Ectodermal cell (in vitro differentiated cells): Measurements from ENCODE around the gene COL4A6.
A peak's percentile ranks its signal among the peaks of the same experiment; 100 is the strongest.
"Not testable (repeated sequence)": the region's sequence is repeated elsewhere in the genome, so short reads cannot be mapped to it uniquely, and the experiment has no call there.

Source experiments
- H3K27ac ChIP-seq: 2 replicates; pipeline ENCODE4 v1.7.0; 2013; ENCODE audit warnings: mild to moderate bottlenecking, low read depth, low read length; ENCODE audit not compliant: insufficient read depth, poor library complexity, severe bottlenecking
- H3K27me3 ChIP-seq: 2 replicates; pipeline ENCODE4 v1.7.0; 2013; ENCODE audit warnings: mild to moderate bottlenecking, low read length; ENCODE audit not compliant: insufficient read depth, control insufficient read depth, poor library complexity, severe bottlenecking
- H3K36me3 ChIP-seq: one replicate; pipeline ENCODE4 v1.7.0; 2013; ENCODE audit warnings: low read length; ENCODE audit not compliant: control insufficient read depth, insufficient read depth
- H3K4me1 ChIP-seq: one replicate; pipeline ENCODE4 v1.7.0; 2013; ENCODE audit warnings: low read length; ENCODE audit not compliant: control insufficient read depth, insufficient read depth
- H3K4me3 ChIP-seq: 2 replicates; pipeline ENCODE4 v1.7.0; 2013; ENCODE audit warnings: low read depth, low read length, control low read depth; ENCODE audit not compliant: insufficient read depth
- H3K9me3 ChIP-seq: 2 replicates; pipeline ENCODE4 v1.7.0; 2013; ENCODE audit warnings: mild to moderate bottlenecking, low read length, moderate library complexity; ENCODE audit not compliant: control insufficient read depth
- WGBS, 2 experiments: methylation state at CpG; one replicate each; pipeline ENCODE4 v1.1.7; 2013; ENCODE audit warnings: missing lambda C conversion rate in 2 of 2; 5-methylcytosine and 5-hydroxymethylcytosine counted together

COL4A6 gene

DNA sequence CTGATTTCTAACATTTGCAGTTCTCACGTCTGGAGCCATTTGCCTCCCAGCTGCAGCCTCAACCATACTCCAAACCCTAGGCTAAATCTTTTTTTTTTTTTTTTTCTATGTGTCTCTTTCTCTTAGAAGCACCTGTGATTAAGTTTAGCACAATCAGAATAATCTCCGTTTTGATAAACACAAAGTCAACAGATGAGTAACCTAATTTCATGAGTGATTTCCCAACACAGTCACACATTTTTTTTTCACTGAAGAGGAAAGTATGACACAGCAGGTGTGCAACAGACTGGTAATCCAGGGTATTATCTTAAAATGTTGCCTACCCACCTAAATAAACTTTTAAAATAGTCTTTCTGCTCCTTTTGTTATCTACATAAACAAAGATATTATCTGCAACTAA, 62.6 kb downstream of the COL4A6 start:
- not testable (repeated sequence) for H3K36me3 ChIP-seq, H3K9me3 ChIP-seq, H3K4me3 ChIP-seq, H3K27ac ChIP-seq, H3K27me3 ChIP-seq
- peaks cover 13% of the 10 kb centered on the region for H3K4me1 ChIP-seq
- WGBS, 2 experiments = 74 to 100% methylated on average over 1 to 2 of the region's 2 CpGs

DNA sequence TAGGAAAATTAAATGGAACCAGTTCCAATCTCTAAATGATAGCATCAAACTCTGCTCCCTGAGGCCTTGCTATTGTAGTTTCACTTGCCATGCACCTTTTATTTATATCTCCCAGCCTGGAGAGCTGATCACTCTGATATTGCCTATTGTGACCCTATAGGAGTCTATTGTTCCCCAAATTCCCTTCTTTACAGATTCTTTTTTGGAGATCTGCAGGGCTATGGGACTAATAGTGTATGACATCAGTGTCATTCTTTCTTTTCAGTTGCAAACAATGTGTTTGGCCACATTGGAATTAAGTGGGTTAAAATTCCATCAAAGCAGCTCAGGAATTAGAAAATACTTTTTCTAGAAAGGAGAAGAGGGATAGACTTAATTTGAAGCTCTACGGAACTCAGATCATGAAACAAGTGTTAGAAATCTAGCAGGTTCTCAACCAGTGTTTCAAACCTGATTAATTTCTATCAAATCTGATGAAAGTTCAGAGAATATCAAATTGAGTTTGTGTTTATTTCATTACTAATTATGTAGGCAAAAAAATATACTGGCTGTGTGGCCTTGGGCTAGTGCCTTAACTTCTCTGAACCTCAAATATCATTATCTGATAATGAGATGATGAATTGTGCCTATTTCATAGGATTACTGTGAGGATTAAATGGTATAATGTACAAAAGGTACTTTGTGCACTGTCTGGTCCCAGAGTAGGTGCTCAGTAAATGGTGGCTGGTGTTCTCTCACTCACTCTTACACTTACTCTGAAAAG, 71.4 kb downstream of the COL4A6 start:
- H3K27ac ChIP-seq = no peak overlapping the region
- 100% methylated on average over 1 of the region's 1 CpG; no CpG with 5 or more reads in 1 of the 2 experiments for WGBS, 2 experiments

DNA sequence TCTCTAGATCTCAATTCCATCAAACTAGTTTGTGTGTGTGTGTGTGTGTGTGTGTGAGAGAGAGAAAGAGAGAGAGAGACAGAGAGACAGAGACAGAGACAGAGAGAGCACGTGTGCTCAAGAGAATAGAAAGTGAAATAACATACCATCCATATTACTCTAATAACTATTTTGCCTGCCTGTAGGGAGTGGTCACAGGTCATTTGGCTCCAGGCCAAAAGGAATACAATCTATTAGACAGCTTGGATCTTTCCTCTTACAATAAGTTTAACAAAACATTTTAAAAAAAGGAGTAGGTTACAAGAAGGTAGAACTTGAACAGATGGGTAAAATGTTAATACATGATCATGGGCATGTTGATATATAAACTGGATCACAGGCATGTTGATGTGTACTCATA, 76.2 kb downstream of the COL4A6 start:
- Histone ChIP-seq H3K27ac (no peak overlapping the region), H3K4me3 (no peak overlapping the region), H3K4me1 (peaks cover 3% of the 10 kb centered on the region), H3K36me3 (no peaks in the 10 kb centered on the region), H3K9me3 (no peaks in the 10 kb centered on the region), H3K27me3 (no peaks in the 10 kb centered on the region)
- 100% methylated on average over 1 of the region's 1 CpG; no CpG with 5 or more reads in 1 of the 2 experiments for WGBS, 2 experiments

More for the DNA sequence above, 71.4 kb downstream of the COL4A6 start:
- Histone ChIP-seq H3K36me3 (no peaks in the 10 kb centered on the region), H3K4me3 (no peak overlapping the region), H3K27me3 (no peaks in the 10 kb centered on the region), H3K4me1 (peaks cover 4% of the 10 kb centered on the region), H3K9me3 (no peaks in the 10 kb centered on the region)

DNA sequence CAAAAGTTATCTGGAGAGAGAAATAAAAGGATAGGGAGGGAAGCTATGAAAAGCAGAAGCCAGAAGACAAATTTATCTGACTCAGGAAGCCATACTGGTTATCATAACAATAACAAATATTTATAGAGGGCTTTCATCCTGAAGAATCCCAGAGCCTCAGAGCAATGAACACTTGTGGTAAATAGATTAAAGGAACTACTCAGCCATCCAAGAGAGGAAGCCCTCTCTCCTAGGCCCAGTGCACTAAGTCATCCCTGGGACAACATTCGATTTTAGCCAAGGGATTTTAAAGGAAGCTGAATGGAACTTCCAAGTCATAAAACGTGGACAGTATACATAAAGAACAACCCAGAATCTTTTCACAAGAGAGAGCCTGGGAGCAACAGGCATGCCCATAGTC, 76.9 kb downstream of the COL4A6 start:
- H3K27me3 ChIP-seq = no peaks in the 10 kb centered on the region
- H3K27ac ChIP-seq = no peak overlapping the region
- no peaks in the 10 kb centered on the region for H3K9me3 ChIP-seq
- H3K36me3 ChIP-seq = no peaks in the 10 kb centered on the region
- 100% methylated on average over 1 to 2 of the region's 2 CpGs for WGBS, 2 experiments
- no peaks in the 10 kb centered on the region for H3K4me1 ChIP-seq
- no peak overlapping the region for H3K4me3 ChIP-seq

DNA sequence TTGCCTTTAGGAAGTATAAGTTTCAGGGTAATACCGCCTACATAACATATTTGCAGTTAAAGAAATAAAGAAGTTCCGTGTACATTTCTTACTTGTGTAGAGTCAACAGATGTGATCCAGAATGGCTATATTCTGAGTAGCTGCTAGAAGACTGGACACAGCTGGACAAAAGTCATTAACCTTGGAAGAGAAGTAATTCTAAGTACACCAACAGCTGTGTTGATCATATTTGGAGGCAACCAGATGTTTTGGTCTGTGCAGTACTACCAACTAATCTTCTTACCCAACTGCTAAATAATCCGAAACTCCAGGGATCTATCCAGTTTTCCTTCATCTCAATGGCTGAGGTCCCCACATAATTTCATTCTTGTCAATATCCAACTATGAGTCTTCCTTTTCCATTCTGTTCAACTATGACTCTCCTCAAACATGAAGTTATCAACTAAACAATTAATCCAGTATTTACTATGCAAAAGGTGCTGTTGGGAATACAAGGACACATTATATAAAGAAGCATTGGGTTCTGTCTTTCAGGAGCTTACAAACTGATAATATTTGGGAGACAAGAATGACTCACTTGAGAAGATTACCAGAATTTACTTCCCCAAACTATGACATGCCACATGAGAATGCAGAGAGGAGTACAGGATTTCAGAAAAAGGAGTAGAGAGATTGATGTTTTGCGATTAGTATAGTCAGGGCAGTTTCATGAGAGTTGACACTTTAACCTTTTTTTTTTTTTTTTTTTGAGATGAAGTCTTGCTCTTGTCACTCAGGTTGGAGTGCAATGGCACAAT, 78.2 kb downstream of the COL4A6 start:
- WGBS, 2 experiments = 83 to 93% methylated on average over 3 to 4 of the region's 4 CpGs
- no peaks in the 10 kb centered on the region for H3K9me3 ChIP-seq
- H3K27me3 ChIP-seq = no peaks in the 10 kb centered on the region
- no peaks in the 10 kb centered on the region for H3K36me3 ChIP-seq
- H3K27ac ChIP-seq = no peak overlapping the region
- no peak overlapping the region for H3K4me3 ChIP-seq
- no peaks in the 10 kb centered on the region for H3K4me1 ChIP-seq

DNA sequence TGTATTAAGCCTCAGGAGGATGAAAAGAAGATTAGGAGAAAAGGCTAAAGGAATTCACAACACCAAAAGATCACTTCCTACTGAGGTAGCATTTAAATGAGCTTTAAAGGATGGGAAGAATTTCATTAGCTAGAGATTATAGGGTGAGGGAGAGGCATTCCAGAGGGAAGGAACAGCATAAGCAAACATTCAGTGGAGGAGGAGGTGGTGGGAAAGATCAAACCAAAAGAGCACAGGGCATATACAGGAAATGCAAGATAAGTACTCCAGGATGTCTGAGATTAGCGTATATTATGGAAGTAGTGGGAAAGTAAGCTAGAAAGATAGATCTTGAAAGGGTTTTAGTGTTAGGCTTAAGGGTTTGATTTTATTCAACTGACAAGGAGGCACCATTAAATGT, 84.8 kb downstream of the COL4A6 start:
- H3K27ac ChIP-seq = no peak overlapping the region

DNA sequence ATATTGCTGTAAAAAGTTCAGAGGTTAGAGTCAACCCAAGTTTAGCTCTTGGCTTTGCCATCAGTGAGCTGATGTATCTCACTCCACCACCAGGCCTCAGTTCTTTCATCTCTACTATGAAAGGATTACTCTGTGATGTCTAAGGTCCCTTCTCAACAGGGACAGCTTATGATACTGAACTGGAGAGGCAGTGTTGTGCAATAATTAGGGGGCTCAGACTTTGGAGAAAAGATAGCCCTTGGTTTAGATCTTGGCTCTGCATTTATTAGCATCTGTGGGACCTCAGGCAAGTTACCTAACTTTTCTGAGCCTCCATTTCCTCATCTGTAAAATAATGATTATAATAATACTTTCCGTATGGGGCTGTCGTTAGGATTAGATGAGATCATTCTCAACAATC, 89.0 kb downstream of the COL4A6 start:
- WGBS, 2 experiments = no CpG with 5 or more reads among the region's 2 CpGs
- H3K9me3 ChIP-seq = no peaks in the 10 kb centered on the region
- no peak overlapping the region for H3K4me3 ChIP-seq
- no peaks in the 10 kb centered on the region for H3K27me3 ChIP-seq
- H3K27ac ChIP-seq = no peak overlapping the region
- H3K36me3 ChIP-seq = no peaks in the 10 kb centered on the region
- H3K4me1 ChIP-seq = peaks cover 9% of the 10 kb centered on the region

More for the DNA sequence above, 84.8 kb downstream of the COL4A6 start:
- peaks cover 6% of the 10 kb centered on the region for H3K4me1 ChIP-seq
- H3K9me3 ChIP-seq = no peaks in the 10 kb centered on the region
- 92 to 93% methylated on average over 1 of the region's 1 CpG for WGBS, 2 experiments
- H3K4me3 ChIP-seq = no peak overlapping the region
- H3K27me3 ChIP-seq = no peaks in the 10 kb centered on the region
- H3K36me3 ChIP-seq = no peaks in the 10 kb centered on the region

DNA sequence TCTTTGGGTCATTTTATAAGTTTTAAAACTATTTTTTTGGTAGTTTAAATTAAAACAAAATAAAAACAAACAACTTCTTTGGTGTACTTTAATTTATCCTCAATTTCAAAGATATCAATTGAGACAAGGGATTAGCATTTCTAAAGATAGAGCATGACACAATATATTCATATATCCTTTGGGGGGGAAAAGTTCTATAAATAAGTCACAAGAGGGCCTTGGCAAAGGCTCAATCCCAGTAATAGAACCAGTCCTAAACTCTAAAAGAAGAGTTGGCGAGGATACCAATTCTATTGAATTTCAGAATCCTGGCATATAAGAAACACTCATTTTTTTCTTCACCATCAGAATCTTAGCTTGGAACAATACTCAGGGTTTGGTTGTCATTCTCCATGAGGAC, 89.7 kb downstream of the COL4A6 start:
- no peak overlapping the region for H3K4me3 ChIP-seq

DNA sequence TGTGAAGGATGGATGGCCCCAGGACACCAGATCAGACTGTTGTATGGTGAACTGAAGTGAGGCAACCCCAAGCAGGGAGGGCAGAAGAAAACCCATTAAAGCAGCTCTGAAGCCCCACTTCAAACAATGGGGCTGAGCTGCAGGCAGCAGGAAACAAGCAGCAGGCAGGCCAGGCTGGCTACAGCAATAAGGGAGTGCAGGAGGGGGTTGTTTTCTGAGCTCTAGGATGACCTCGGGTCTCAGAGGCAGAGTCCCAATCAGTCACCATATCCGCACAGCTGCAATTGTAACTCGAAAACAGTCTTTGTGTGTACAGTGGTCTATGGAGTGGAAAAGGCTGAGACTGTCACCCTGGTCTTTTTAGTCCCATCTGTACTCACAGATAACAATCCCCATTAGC, 90.4 kb downstream of the COL4A6 start:
- H3K9me3 ChIP-seq = no peaks in the 10 kb centered on the region
- H3K36me3 ChIP-seq = no peaks in the 10 kb centered on the region
- H3K4me3 ChIP-seq = no peak overlapping the region
- H3K27me3 ChIP-seq = no peaks in the 10 kb centered on the region
- peaks cover 16% of the 10 kb centered on the region for H3K4me1 ChIP-seq
- 0 to 6% methylated on average over 1 to 2 of the region's 3 CpGs for WGBS, 2 experiments
- H3K27ac ChIP-seq = peak overlapping the region; percentile 55

More for the DNA sequence above, 89.7 kb downstream of the COL4A6 start:
- Histone ChIP-seq H3K27me3 (no peaks in the 10 kb centered on the region), H3K27ac (no peak overlapping the region), H3K36me3 (no peaks in the 10 kb centered on the region), H3K4me1 (peaks cover 16% of the 10 kb centered on the region), H3K9me3 (no peaks in the 10 kb centered on the region)
- WGBS, 2 experiments = 94 to 100% methylated on average over 1 of the region's 1 CpG

DNA sequence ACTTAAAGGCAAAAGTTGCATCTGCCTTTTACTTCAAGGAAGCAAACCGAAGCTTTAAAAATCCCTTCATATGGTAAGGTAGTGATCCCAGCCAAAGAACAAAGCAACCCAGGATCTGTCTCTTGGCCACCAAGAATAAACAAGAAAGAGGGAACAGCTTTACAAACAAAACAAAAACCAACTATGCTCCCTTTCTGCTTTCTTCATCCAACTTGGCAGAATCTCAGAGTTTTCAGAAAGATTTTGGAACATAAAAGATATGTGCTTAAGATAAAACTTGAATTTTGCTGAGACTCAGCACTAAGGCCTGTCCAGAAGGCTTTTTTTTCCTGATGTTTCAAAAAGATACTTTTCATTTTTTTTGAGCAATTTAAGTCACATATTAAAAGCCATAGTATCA, 94.0 kb downstream of the COL4A6 start:
- Histone ChIP-seq H3K36me3 (no peaks in the 10 kb centered on the region), H3K9me3 (no peaks in the 10 kb centered on the region), H3K27ac (no peak overlapping the region), H3K4me3 (no peak overlapping the region), H3K4me1 (peaks cover 16% of the 10 kb centered on the region), H3K27me3 (no peaks in the 10 kb centered on the region)
- WGBS, 2 experiments = 13% methylated on average over 1 of the region's 1 CpG; no CpG with 5 or more reads in 1 of the 2 experiments
